Liver (tissue), 9 donors: ENCODE measurements around the gene LRRFIP1. TPM values are rescaled to one million over a fixed set of nuclear protein-coding genes. Genes with fewer than 3 reads are reported as not detected.

Source experiments
- DNase-seq: peaks from one replicate; pipeline ENCODE4 v3.0.0-alpha.2; 2017; ENCODE audit warnings: low spot score
- H3K27ac ChIP-seq, 2 donors: one replicate each; pipeline ENCODE4 v1.7.0; 2013; ENCODE audit warnings: inconsistent platforms in 2 of 2, low read length in 2 of 2, control low read depth in 1 of 2, low read depth in 1 of 2, mild to moderate bottlenecking in 1 of 2
- H3K27me3 ChIP-seq, 4 donors: one replicate each; pipeline versions ENCODE4 v1.6.1 to v1.7.0; 2013; ENCODE audit warnings: low read length in 3 of 4, inconsistent platforms in 1 of 4, mild to moderate bottlenecking in 1 of 4, moderate library complexity in 1 of 4; ENCODE audit not compliant: control insufficient read depth in 4 of 4, insufficient read depth in 4 of 4
- H3K36me3 ChIP-seq, 4 donors: one replicate each; pipeline versions ENCODE4 v1.6.1 to v1.7.0; 2013; ENCODE audit warnings: low read length in 3 of 4, mild to moderate bottlenecking in 3 of 4, low read depth in 1 of 4, moderate library complexity in 1 of 4; ENCODE audit not compliant: control insufficient read depth in 4 of 4, insufficient read depth in 3 of 4
- H3K4me1 ChIP-seq, 4 donors: one replicate each; pipeline versions ENCODE4 v1.6.1 to v1.7.0; 2013; ENCODE audit warnings: low read length in 3 of 4, mild to moderate bottlenecking in 3 of 4, moderate library complexity in 1 of 4; ENCODE audit not compliant: control insufficient read depth in 4 of 4, insufficient read depth in 4 of 4
- H3K4me3 ChIP-seq, 3 donors: one replicate each; pipeline versions ENCODE4 v1.6.1 to v1.7.0; 2013; ENCODE audit warnings: low read length in 3 of 3, control low read depth in 1 of 3, low read depth in 1 of 3, mild to moderate bottlenecking in 1 of 3
- H3K9ac ChIP-seq, 2 donors: one replicate each; pipeline ENCODE4 v1.7.0; 2013; ENCODE audit warnings: low read length in 2 of 2, mild to moderate bottlenecking in 2 of 2, moderate library complexity in 2 of 2, control low read depth in 1 of 2, low read depth in 1 of 2
- H3K9me3 ChIP-seq, 4 donors: one replicate each; pipeline versions ENCODE4 v1.6.1 to v1.7.0; 2013; ENCODE audit warnings: low read length in 3 of 4; ENCODE audit not compliant: control insufficient read depth in 4 of 4
- ATF3 ChIP-seq: IDR thresholded peaks from 2 replicates; pipeline ENCODE4 v1.6.1; 2016; ENCODE audit warnings: antibody characterized with exemption
- CTCF ChIP-seq: fragments of 150-350 bp; IDR thresholded peaks from 2 replicates; pipeline ENCODE4 v1.5.1; 2017; ENCODE audit warnings: improper control_type of control experiment, low read depth, low read length; ENCODE audit not compliant: missing input control
- EGR1 ChIP-seq, 2 donors: IDR thresholded peaks; 2 replicates each; pipeline ENCODE4 v1.6.1; 2016 to 2018; ENCODE audit warnings: antibody characterized with exemption in 2 of 2, low read depth in 2 of 2
- FOXA1 ChIP-seq: IDR thresholded peaks from 2 replicates; pipeline ENCODE4 v1.6.1; 2016; ENCODE audit warnings: antibody characterized with exemption
- GABPA ChIP-seq, 2 donors: IDR thresholded peaks in 1 of 2; conservative IDR thresholded peaks in 1 of 2; 2 replicates each; pipeline ENCODE4 v1.6.1; 2016; ENCODE audit warnings: antibody characterized with exemption in 2 of 2, mild to moderate bottlenecking in 1 of 2, moderate library complexity in 1 of 2
- HNF4G ChIP-seq: IDR thresholded peaks from 2 replicates; pipeline ENCODE4 v1.6.1; 2016; ENCODE audit warnings: antibody characterized with exemption
- JUND ChIP-seq, 2 donors: IDR thresholded peaks; 2 replicates each; pipeline ENCODE4 v1.6.1; 2016; ENCODE audit warnings: antibody characterized with exemption in 2 of 2
- MAX ChIP-seq: IDR thresholded peaks from 2 replicates; pipeline ENCODE4 v1.6.1; 2016; ENCODE audit warnings: antibody characterized with exemption
- RAD21 ChIP-seq, 2 donors: IDR thresholded peaks; 2 replicates each; pipeline ENCODE4 v1.6.1; 2016; ENCODE audit warnings: antibody characterized with exemption in 2 of 2, mild to moderate bottlenecking in 2 of 2
- REST ChIP-seq: IDR thresholded peaks from 2 replicates; pipeline ENCODE4 v1.6.1; 2016; ENCODE audit warnings: antibody characterized with exemption, mild to moderate bottlenecking
- RXRA ChIP-seq, 2 donors: IDR thresholded peaks; 2 replicates each; pipeline ENCODE4 v1.6.1; 2017 to 2018; ENCODE audit warnings: antibody characterized with exemption in 2 of 2, mild to moderate bottlenecking in 1 of 2
- SP1 ChIP-seq: IDR thresholded peaks from 2 replicates; pipeline ENCODE4 v1.6.1; 2018; ENCODE audit warnings: antibody characterized with exemption, mild to moderate bottlenecking
- TAF1 ChIP-seq: conservative IDR thresholded peaks from 2 replicates; pipeline ENCODE4 v1.6.1; 2016; ENCODE audit warnings: antibody characterized with exemption, mild to moderate bottlenecking
- YY1 ChIP-seq: IDR thresholded peaks from 2 replicates; pipeline ENCODE4 v1.6.1; 2016; ENCODE audit warnings: antibody characterized with exemption, mild to moderate bottlenecking
- ZBTB33 ChIP-seq: IDR thresholded peaks from 2 replicates; pipeline ENCODE4 v1.6.1; 2016; ENCODE audit warnings: antibody characterized with exemption
- WGBS: extraction: QIAGEN DNeasy Blood & Tissue Kit; methylation state at CpG from one replicate; pipeline ENCODE4 v1.1.7; 2013; 5-methylcytosine and 5-hydroxymethylcytosine counted together
- polyA plus RNA-seq, 2 donors: library from polyadenylated mRNA; stranded (reverse) in 1 of 2; unstranded in 1 of 2; fragments of 200-250 nt in 1 of 2; fragments of >200 nt in 1 of 2; fragmentation: Nextera tagmentation in 1 of 2; extraction: Ambion mirVana in 1 of 2; gene quantifications; one replicate each; pipeline versions ENCODE4 v1.2.1 to v1.2.3, GENCODE V29; 2013 to 2015
- total RNA-seq, 2 donors: library from RNA; depleted of rRNA; stranded (reverse); fragments of >200 nt; gene quantifications; one replicate each; pipeline ENCODE4 v1.2.3, GENCODE V29; 2014
- donor health status: healthy.
- donor health status: healthy.
- donor health status: healthy.
- donor health status: healthy.
- donor health status: healthy.

The LRRFIP1 gene
- total and polyA plus RNA-seq, 4 donors, result 13.3 to 56.1 (median 39.1) TPM

- TF ChIP-seq MAX (no peak), FOXA1 (no peak), SP1 (peak; percentile 62), JUND (IDR thresholded peaks at IDR 0.05) (peak in 1 of 2 donors; percentile 36)
Observed at GRCh38 chr2:237725661-237726060, 98.3 kb downstream of the LRRFIP1 start (continued).

- 36% methylated on average over 7 of the region's 7 CpGs for WGBS
- peaks cover 12 to 21% (median 18%) of the 10 kb centered on the region in 4 donors for H3K4me1 ChIP-seq
- no peaks in the 10 kb centered on the region for H3K9me3 ChIP-seq
- H3K27ac ChIP-seq, result no peak overlapping the region
- DNase-seq, result no peak
- no peak overlapping the region for H3K4me3 ChIP-seq
- H3K9ac ChIP-seq, result no peak overlapping the region
- H3K27me3 ChIP-seq, result no peaks in the 10 kb centered on the region
- H3K36me3 ChIP-seq, result peaks cover 0 to 4% (median 0%) of the 10 kb centered on the region in 4 donors
- TF ChIP-seq RXRA (IDR thresholded peaks at IDR 0.05) (peak in 1 of 2 donors; percentile 4), GABPA (IDR thresholded peaks at IDR 0.05 in 1 of 2, conservative IDR thresholded peaks at IDR 0.05 in 1 of 2) (no peak), JUND (IDR thresholded peaks at IDR 0.05) (no peak), YY1 (peak; percentile 70), MAX (peak; percentile 13)
Observed at GRCh38 chr2:237726401-237726830, 99.0 kb downstream of the LRRFIP1 start.

GRCh38 chr2:237727363-237727762, 100.0 kb downstream of the LRRFIP1 start:
- TF ChIP-seq REST, result no peak
- no peak for TF ChIP-seq ATF3
- no peak for TF ChIP-seq ZBTB33
- TF ChIP-seq RAD21 (IDR thresholded peaks at IDR 0.05), result no peak
- TF ChIP-seq CTCF, result no peak
- TF ChIP-seq YY1, result no peak
- TF ChIP-seq HNF4G, result no peak
- no peak for TF ChIP-seq EGR1 (IDR thresholded peaks at IDR 0.05; ENCODE audit: low read depth in 2 of 2)
- TF ChIP-seq RXRA (IDR thresholded peaks at IDR 0.05), result no peak
- TF ChIP-seq TAF1, result no peak
- no peaks in the 10 kb centered on the region for H3K27me3 ChIP-seq
- DNase-seq, result no peak
- WGBS, result 90% methylated on average over 5 of the region's 5 CpGs
- no peak overlapping the region for H3K9ac ChIP-seq
- H3K36me3 ChIP-seq, result peaks cover 0 to under 1% (median 0%) of the 10 kb centered on the region in 4 donors
- no peaks in the 10 kb centered on the region for H3K9me3 ChIP-seq
- H3K4me3 ChIP-seq, result no peak overlapping the region
- H3K27ac ChIP-seq, result no peak overlapping the region
- peaks cover 16 to 28% (median 22%) of the 10 kb centered on the region in 4 donors for H3K4me1 ChIP-seq
